ENCODE data around the gene ZNF516.

Gene ZNF516

GRCh38 chr18:76390452-76391035 is 104.5 kb downstream of the ZNF516 start:
- H3K9me3 ChIP-seq (ENCODE audit: control insufficient read depth in 1 of 2, low read length in 2 of 2) = no peaks in the 10 kb centered on the region
- no peak overlapping the region for H3K4me3 ChIP-seq (ENCODE audit: low read depth in 1 of 2, low read length in 2 of 2)
- H3K27me3 ChIP-seq (ENCODE audit: control insufficient read depth in 1 of 2, insufficient read depth in 2 of 2, low read length in 2 of 2) = no peaks in the 10 kb centered on the region
- H3K36me3 ChIP-seq (ENCODE audit: control insufficient read depth in 1 of 2, insufficient read depth in 2 of 2, low read length in 2 of 2) = no peaks in the 10 kb centered on the region
- peaks cover 15 to 19% of the 10 kb centered on the region in 2 donors for H3K4me1 ChIP-seq (ENCODE audit: control insufficient read depth in 1 of 2, insufficient read depth in 2 of 2, low read length in 2 of 2)
- no peak overlapping the region for H3K9ac ChIP-seq (ENCODE audit: low read depth in 1 of 2, low read length in 2 of 2)
- H3K27ac ChIP-seq (ENCODE audit: low read depth, low read length) = no peak overlapping the region

- Histone ChIP-seq H3K9ac (ENCODE audit: low read depth in 1 of 2, low read length in 2 of 2) (no peak overlapping the region), H3K9me3 (ENCODE audit: control insufficient read depth in 1 of 2, low read length in 2 of 2) (no peaks in the 10 kb centered on the region), H3K36me3 (ENCODE audit: control insufficient read depth in 1 of 2, insufficient read depth in 2 of 2, low read length in 2 of 2) (peaks cover 0 to 1% of the 10 kb centered on the region in 2 donors), H3K27ac (ENCODE audit: low read depth, low read length) (no peak overlapping the region), H3K4me3 (ENCODE audit: low read depth in 1 of 2, low read length in 2 of 2) (no peak overlapping the region), H3K27me3 (ENCODE audit: control insufficient read depth in 1 of 2, insufficient read depth in 2 of 2, low read length in 2 of 2) (no peaks in the 10 kb centered on the region), H3K4me1 (ENCODE audit: control insufficient read depth in 1 of 2, insufficient read depth in 2 of 2, low read length in 2 of 2) (peaks cover 15 to 19% of the 10 kb centered on the region in 2 donors)
Observed at GRCh38 chr18:76389716-76390115, 105.3 kb downstream of the ZNF516 start.

- Histone ChIP-seq H3K36me3 (ENCODE audit: control insufficient read depth in 1 of 2, insufficient read depth in 2 of 2, low read length in 2 of 2) (peaks cover 0 to 2% of the 10 kb centered on the region in 2 donors), H3K4me1 (ENCODE audit: control insufficient read depth in 1 of 2, insufficient read depth in 2 of 2, low read length in 2 of 2) (peaks cover 15 to 19% of the 10 kb centered on the region in 2 donors), H3K27me3 (ENCODE audit: control insufficient read depth in 1 of 2, insufficient read depth in 2 of 2, low read length in 2 of 2) (no peaks in the 10 kb centered on the region), H3K27ac (ENCODE audit: low read depth, low read length) (no peak overlapping the region), H3K9me3 (ENCODE audit: control insufficient read depth in 1 of 2, low read length in 2 of 2) (no peaks in the 10 kb centered on the region), H3K9ac (ENCODE audit: low read depth in 1 of 2, low read length in 2 of 2) (no peak overlapping the region), H3K4me3 (ENCODE audit: low read depth in 1 of 2, low read length in 2 of 2) (no peak overlapping the region)
Observed at GRCh38 chr18:76388891-76389423, 106.1 kb downstream of the ZNF516 start.

- H3K9ac ChIP-seq (ENCODE audit: low read depth in 1 of 2, low read length in 2 of 2) = no peak overlapping the region
- no peak overlapping the region for H3K4me3 ChIP-seq (ENCODE audit: low read depth in 1 of 2, low read length in 2 of 2)
- H3K9me3 ChIP-seq (ENCODE audit: control insufficient read depth in 1 of 2, low read length in 2 of 2) = no peaks in the 10 kb centered on the region
- peaks cover 0 to 2% of the 10 kb centered on the region in 2 donors for H3K36me3 ChIP-seq (ENCODE audit: control insufficient read depth in 1 of 2, insufficient read depth in 2 of 2, low read length in 2 of 2)
- no peak overlapping the region for H3K27ac ChIP-seq (ENCODE audit: low read depth, low read length)
- H3K27me3 ChIP-seq (ENCODE audit: control insufficient read depth in 1 of 2, insufficient read depth in 2 of 2, low read length in 2 of 2) = no peaks in the 10 kb centered on the region
- H3K4me1 ChIP-seq (ENCODE audit: control insufficient read depth in 1 of 2, insufficient read depth in 2 of 2, low read length in 2 of 2) = peaks cover 15 to 19% of the 10 kb centered on the region in 2 donors
Observed at GRCh38 chr18:76388261-76388660, 106.8 kb downstream of the ZNF516 start.

- Histone ChIP-seq H3K9ac (ENCODE audit: low read depth in 1 of 2, low read length in 2 of 2) (no peak overlapping the region), H3K9me3 (ENCODE audit: control insufficient read depth in 1 of 2, low read length in 2 of 2) (no peaks in the 10 kb centered on the region), H3K27ac (ENCODE audit: low read depth, low read length) (no peak overlapping the region), H3K27me3 (ENCODE audit: control insufficient read depth in 1 of 2, insufficient read depth in 2 of 2, low read length in 2 of 2) (no peaks in the 10 kb centered on the region), H3K4me3 (ENCODE audit: low read depth in 1 of 2, low read length in 2 of 2) (no peak overlapping the region), H3K36me3 (ENCODE audit: control insufficient read depth in 1 of 2, insufficient read depth in 2 of 2, low read length in 2 of 2) (peaks cover 0 to 2% of the 10 kb centered on the region in 2 donors), H3K4me1 (ENCODE audit: control insufficient read depth in 1 of 2, insufficient read depth in 2 of 2, low read length in 2 of 2) (peaks cover 15 to 19% of the 10 kb centered on the region in 2 donors)
Observed at GRCh38 chr18:76387608-76388007, 107.4 kb downstream of the ZNF516 start.

- H3K9ac ChIP-seq (ENCODE audit: low read depth in 1 of 2, low read length in 2 of 2) = no peak overlapping the region
- peaks cover 0 to 2% of the 10 kb centered on the region in 2 donors for H3K36me3 ChIP-seq (ENCODE audit: control insufficient read depth in 1 of 2, insufficient read depth in 2 of 2, low read length in 2 of 2)
- peaks cover 15 to 19% of the 10 kb centered on the region in 2 donors for H3K4me1 ChIP-seq (ENCODE audit: control insufficient read depth in 1 of 2, insufficient read depth in 2 of 2, low read length in 2 of 2)
- H3K9me3 ChIP-seq (ENCODE audit: control insufficient read depth in 1 of 2, low read length in 2 of 2) = no peaks in the 10 kb centered on the region
- H3K4me3 ChIP-seq (ENCODE audit: low read depth in 1 of 2, low read length in 2 of 2) = no peak overlapping the region
- H3K27me3 ChIP-seq (ENCODE audit: control insufficient read depth in 1 of 2, insufficient read depth in 2 of 2, low read length in 2 of 2) = no peaks in the 10 kb centered on the region
- H3K27ac ChIP-seq (ENCODE audit: low read depth, low read length) = no peak overlapping the region
Observed at GRCh38 chr18:76386886-76387285, 108.2 kb downstream of the ZNF516 start.

- peaks cover 0 to 2% of the 10 kb centered on the region in 2 donors for H3K36me3 ChIP-seq (ENCODE audit: control insufficient read depth in 1 of 2, insufficient read depth in 2 of 2, low read length in 2 of 2)
- H3K9ac ChIP-seq (ENCODE audit: low read depth in 1 of 2, low read length in 2 of 2) = no peak overlapping the region
- no peaks in the 10 kb centered on the region for H3K27me3 ChIP-seq (ENCODE audit: control insufficient read depth in 1 of 2, insufficient read depth in 2 of 2, low read length in 2 of 2)
- H3K4me1 ChIP-seq (ENCODE audit: control insufficient read depth in 1 of 2, insufficient read depth in 2 of 2, low read length in 2 of 2) = peaks cover 15 to 19% of the 10 kb centered on the region in 2 donors
- no peak overlapping the region for H3K4me3 ChIP-seq (ENCODE audit: low read depth in 1 of 2, low read length in 2 of 2)
- H3K27ac ChIP-seq (ENCODE audit: low read depth, low read length) = no peak overlapping the region
- no peaks in the 10 kb centered on the region for H3K9me3 ChIP-seq (ENCODE audit: control insufficient read depth in 1 of 2, low read length in 2 of 2)
Observed at GRCh38 chr18:76386071-76386470, 109.0 kb downstream of the ZNF516 start.

- Histone ChIP-seq H3K4me1 (ENCODE audit: control insufficient read depth in 1 of 2, insufficient read depth in 2 of 2, low read length in 2 of 2) (peaks cover 12 to 15% of the 10 kb centered on the region in 2 donors), H3K4me3 (ENCODE audit: low read depth in 1 of 2, low read length in 2 of 2) (no peak overlapping the region), H3K27me3 (ENCODE audit: control insufficient read depth in 1 of 2, insufficient read depth in 2 of 2, low read length in 2 of 2) (no peaks in the 10 kb centered on the region), H3K9ac (ENCODE audit: low read depth in 1 of 2, low read length in 2 of 2) (no peak overlapping the region), H3K27ac (ENCODE audit: low read depth, low read length) (no peak overlapping the region), H3K9me3 (ENCODE audit: control insufficient read depth in 1 of 2, low read length in 2 of 2) (no peaks in the 10 kb centered on the region), H3K36me3 (ENCODE audit: control insufficient read depth in 1 of 2, insufficient read depth in 2 of 2, low read length in 2 of 2) (peaks cover 0 to 2% of the 10 kb centered on the region in 2 donors)
Observed at GRCh38 chr18:76385681-76385975, 109.4 kb downstream of the ZNF516 start.

GRCh38 chr18:76384861-76385680 is 110.0 kb downstream of the ZNF516 start:
- Histone ChIP-seq H3K27ac (ENCODE audit: low read depth, low read length) (no peak overlapping the region), H3K27me3 (ENCODE audit: control insufficient read depth in 1 of 2, insufficient read depth in 2 of 2, low read length in 2 of 2) (no peaks in the 10 kb centered on the region), H3K9me3 (ENCODE audit: control insufficient read depth in 1 of 2, low read length in 2 of 2) (no peaks in the 10 kb centered on the region), H3K4me1 (ENCODE audit: control insufficient read depth in 1 of 2, insufficient read depth in 2 of 2, low read length in 2 of 2) (peaks cover 6 to 9% of the 10 kb centered on the region in 2 donors), H3K4me3 (ENCODE audit: low read depth in 1 of 2, low read length in 2 of 2) (no peak overlapping the region), H3K36me3 (ENCODE audit: control insufficient read depth in 1 of 2, insufficient read depth in 2 of 2, low read length in 2 of 2) (peaks cover 2 to 4% of the 10 kb centered on the region in 2 donors), H3K9ac (ENCODE audit: low read depth in 1 of 2, low read length in 2 of 2) (no peak overlapping the region)

- peaks cover 5 to 12% of the 10 kb centered on the region in 2 donors for H3K36me3 ChIP-seq (ENCODE audit: control insufficient read depth in 1 of 2, insufficient read depth in 2 of 2, low read length in 2 of 2)
- no peaks in the 10 kb centered on the region for H3K27me3 ChIP-seq (ENCODE audit: control insufficient read depth in 1 of 2, insufficient read depth in 2 of 2, low read length in 2 of 2)
- no peaks in the 10 kb centered on the region for H3K9me3 ChIP-seq (ENCODE audit: control insufficient read depth in 1 of 2, low read length in 2 of 2)
- no peak overlapping the region for H3K9ac ChIP-seq (ENCODE audit: low read depth in 1 of 2, low read length in 2 of 2)
- H3K27ac ChIP-seq (ENCODE audit: low read depth, low read length) = no peak overlapping the region
- H3K4me3 ChIP-seq (ENCODE audit: low read depth in 1 of 2, low read length in 2 of 2) = no peak overlapping the region
- H3K4me1 ChIP-seq (ENCODE audit: control insufficient read depth in 1 of 2, insufficient read depth in 2 of 2, low read length in 2 of 2) = peaks cover 0 to 1% of the 10 kb centered on the region in 2 donors
Observed at GRCh38 chr18:76384114-76384790, 110.8 kb downstream of the ZNF516 start.
